ENCODE measurements around the gene SOCS6.

SOCS6 gene

GRCh38 chr18:70289351-70290312 is 787 bp downstream of the SOCS6 start:
- DNase-seq (ENCODE audit: low read depth in 2 of 2), result peak in 1 of 2 experiments; percentile 15

GRCh38 chr18:70290482-70291294 is 1.8 kb downstream of the SOCS6 start:
- DNase-seq (ENCODE audit: low read depth in 2 of 2), result no peak

DNA sequence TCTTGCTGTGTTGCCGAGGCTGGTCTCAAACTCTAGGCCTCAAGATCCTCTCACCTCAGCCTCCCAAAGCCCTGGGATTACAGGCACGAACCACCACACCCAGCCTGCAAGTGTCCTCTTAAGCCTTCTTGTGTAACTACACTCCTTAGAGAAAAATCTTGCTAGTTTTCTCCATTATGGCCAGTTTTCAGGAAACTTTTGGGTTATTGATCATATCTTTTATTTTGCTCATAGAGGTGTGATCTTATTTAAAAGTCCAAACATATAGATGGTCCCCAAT is 2.4 kb downstream of the SOCS6 start:
- no peak for DNase-seq (ENCODE audit: low read depth in 2 of 2)

DNA sequence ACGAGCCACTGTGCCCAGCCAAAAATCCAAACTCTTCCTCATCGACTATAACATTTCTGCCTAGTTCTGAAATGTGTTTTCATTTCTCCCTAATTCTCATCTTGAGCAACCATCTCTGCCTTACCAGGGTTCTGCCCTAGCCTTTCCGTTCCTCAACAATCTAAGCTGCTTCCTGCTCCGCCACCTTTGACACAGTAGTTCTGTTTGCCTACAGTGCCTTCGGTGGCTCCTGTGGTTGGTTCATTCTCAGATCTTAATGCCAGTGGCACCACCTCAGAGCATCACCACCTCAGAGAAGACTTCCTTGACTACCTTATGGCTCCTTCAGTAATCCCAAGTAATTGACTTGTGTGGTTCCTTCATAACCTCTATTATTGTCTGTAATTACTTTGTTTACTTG is 3.8 kb downstream of the SOCS6 start:
- DNase-seq (ENCODE audit: low read depth in 2 of 2), result no peak

DNA sequence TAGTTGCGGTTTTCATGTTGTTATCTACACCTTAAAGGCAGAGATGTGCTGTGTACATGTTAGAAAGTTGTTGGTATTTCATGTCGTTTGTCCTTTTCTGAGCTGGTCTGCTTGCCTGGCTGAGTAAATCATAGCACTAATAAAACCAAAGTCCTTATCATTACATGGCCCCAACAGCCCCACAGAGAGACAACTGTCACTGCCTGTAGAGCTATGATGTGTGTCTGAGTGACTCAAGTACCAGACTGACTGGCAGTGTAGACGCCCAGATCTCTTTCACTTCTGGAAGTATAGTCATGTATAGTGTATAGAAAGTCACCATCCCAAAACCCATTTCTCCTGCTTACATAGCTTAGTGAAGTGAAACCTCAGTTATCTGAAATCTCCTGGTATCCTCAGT is 4.3 kb downstream of the SOCS6 start:
- DNase-seq (ENCODE audit: low read depth in 2 of 2), result no peak

DNA sequence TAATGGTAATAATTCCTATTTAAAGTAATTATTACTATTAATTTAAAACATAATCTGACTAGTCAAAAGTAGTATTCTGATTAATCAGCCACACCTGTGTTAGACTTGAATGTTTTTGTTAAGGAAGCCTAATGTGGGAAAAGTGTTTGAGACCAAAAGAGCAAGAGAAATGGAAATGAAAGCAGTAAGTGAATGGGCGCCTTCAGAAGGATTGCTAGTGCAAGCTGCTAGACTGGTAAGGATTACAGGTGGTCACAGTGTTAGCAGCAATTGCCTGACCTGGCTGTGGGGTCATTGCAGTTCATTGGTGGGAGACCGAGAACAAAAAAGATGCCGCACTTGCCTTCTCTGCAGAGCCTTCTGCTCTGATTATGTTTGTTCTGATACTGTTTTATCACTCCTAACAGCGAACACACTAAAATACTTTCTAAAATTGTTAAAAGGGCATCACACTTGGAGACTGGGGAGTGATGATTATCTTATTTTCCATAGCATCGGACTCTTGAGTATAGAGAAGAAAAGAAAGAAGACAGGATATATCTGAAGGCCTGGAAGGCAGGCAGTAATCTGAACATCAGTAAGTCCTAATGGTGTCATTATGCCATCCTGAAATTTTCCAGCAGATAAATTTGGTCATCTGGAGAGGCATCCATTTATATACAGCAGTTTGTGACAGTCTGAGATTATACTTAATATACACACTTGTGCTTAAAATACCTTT is 5.8 kb downstream of the SOCS6 start:
- no peak for DNase-seq (ENCODE audit: low read depth in 2 of 2)

DNA sequence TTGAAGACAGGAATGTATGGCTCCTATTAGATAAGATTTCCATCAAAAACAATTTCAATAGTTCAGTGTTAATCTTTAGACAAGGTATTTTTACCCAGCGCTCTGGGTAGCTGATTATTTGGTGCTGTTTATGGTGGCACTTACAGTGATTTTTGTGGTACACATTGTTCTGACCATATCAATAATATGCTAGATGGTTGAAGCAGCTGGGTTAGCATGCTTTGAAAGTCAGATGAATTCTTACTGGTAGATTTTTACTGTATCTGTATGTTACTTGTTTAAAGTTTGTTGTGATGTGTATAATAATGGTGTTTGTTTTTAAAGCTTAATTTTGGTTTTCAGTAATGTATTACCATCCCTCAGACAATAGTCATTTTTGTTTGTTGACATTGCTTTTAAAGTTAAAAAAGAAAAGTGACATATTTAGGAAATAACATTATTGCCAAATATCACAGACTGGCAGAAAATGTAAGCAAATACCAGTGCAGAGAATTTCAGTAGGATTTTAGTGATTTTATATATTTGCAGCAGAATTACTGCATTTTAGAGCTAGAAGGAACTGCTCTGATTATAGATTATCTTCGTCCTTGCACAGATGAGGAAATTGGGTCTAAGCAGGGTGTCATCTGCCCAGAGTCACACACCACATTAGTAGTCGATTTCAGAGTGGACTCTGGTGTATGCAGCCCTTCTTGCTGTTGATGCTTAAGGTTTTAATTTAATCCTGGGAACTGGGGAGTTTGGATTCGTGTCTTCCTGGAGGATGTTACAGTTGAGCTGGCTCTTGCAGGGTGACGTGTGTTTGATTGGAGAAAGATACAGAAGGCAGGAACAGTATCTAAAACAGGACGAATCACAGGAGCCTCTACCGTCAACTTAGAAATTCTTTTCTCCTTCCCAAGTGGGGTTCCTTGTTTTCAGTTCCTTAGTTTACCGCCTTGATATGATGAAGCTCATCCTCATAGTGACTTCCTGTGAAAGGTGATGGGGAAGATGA is 6.6 kb downstream of the SOCS6 start:
- DNase-seq (ENCODE audit: low read depth in 2 of 2), result no peak

GRCh38 chr18:70296289-70296688 is 7.4 kb downstream of the SOCS6 start:
- DNase-seq (ENCODE audit: low read depth in 2 of 2), result no peak

DNA sequence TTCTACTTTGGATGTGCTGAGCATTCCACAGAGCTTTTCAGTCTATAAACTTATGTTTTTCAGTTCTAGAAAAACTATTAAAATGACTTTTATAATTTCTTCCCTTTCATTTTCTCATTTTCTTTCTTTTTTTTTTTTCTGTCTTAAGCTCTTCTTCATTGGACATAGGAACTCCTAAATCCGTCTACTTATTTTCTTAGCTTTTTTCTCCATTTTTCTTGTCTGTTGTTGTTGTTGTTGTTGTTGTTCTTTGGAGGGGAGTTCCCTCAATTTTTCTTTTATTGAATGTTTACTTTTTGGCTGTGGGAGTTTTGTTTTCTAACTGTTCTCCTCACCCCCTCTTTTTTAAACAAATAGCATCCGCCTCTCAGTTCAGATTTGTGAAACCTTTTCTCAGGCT is 7.9 kb downstream of the SOCS6 start:
- no peak for DNase-seq (ENCODE audit: low read depth in 2 of 2)

DNA sequence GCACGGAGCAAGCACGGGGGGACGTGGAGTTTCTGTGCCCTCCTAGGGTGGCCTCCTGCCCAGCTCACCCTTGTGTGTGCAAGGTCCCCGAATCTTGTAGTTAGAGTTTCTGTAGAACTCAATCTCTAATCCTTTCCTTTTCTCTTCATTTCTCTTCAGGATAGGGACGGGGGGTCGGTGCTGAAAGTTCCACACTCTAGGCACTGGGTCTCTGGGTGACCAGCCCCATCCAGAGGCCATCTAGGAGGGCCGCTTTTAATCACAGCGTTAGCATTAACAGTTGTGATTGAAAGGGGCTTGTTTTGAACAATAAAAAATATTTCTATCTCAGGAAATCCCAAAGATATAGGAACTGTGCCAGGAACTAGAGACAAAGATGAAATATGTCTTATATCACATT is 10.5 kb downstream of the SOCS6 start:
- DNase-seq (ENCODE audit: low read depth in 2 of 2), result no peak

GRCh38 chr18:70301667-70302066 is 12.8 kb downstream of the SOCS6 start:
- no peak for DNase-seq (ENCODE audit: low read depth in 2 of 2)

- DNase-seq (ENCODE audit: low read depth in 2 of 2), result no peak
These were observed 19.9 kb downstream of the SOCS6 start for GRCh38 chr18:70308555-70309294.

DNA sequence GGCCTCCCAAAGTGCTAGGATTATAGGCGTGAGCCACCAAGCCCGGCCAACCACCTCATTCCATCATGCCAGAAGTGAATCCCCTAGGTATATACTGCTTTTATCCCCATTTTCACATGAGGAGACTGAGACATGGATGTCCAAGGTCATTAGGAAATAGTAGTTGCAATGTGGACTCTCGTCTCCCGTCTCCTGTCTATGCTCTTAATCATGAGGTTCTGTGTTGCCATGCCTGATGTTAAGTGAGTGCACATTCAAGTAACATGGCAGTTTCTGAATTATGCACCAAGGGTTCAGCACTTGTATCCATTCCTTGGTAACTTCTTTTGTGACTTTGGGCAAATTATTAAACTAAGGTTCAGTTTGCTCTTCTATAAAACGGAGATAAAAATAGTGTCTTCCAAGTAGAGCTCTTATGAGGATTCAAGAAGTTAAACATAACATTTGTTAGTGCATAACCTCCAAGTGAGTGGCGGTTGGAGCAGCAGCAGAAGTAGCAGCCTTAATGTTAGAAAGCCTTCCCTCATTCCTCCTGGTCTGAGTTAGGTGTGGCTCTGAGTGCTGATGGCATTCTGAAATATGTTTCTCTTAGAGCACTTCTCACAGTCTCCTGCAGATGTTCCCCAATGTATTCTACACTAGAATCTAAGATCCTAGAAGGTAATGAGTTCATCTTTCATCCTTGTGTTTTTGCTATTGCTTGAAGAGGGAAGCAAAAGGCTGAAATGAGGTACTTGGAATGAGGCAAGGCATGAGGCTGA is 21.9 kb downstream of the SOCS6 start:
- no peak for DNase-seq (ENCODE audit: low read depth in 2 of 2)

DNA sequence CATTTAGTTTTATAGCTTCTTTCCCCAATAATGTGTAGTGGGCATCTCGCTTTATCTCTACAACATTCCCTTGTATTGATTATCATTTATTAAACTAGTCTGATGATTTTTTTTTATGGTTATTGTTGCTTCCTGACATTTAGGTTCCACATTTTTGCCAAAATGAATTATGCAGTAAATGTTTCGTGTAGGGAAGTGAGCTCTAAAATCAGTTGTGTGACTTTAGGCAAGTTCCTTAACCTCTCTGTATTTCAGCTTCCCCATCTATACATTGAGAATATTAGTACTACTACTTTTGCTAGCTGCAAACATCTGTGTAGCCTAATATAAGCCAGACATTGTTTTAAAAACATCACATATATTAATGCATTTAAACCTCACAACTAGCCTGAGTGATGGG is 22.9 kb downstream of the SOCS6 start:
- DNase-seq (ENCODE audit: low read depth in 2 of 2), result no peak

- no peak for DNase-seq (ENCODE audit: low read depth in 2 of 2)
These were observed 24.8 kb downstream of the SOCS6 start for GRCh38 chr18:70313640-70314039.

GRCh38 chr18:70314151-70314782 is 25.4 kb downstream of the SOCS6 start:
- DNase-seq (ENCODE audit: low read depth in 2 of 2), result no peak

DNA sequence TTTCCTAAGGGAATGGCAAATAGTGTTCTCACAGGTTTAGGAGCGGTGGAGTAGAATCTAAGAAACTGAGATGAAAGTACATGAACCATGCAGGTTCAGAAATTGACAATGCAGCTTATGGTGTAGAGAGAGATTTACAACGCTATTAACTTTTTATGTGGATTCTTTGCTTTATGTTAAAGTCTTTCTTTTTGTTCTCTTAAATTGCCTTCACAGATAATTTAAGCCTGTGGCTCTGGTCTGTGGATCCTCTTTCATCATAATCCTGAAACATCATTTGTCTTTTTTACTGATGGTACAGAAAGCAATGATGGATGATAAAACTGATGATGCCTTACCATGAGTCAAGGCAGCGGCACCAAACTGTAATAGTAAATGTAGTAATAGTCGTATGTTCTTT is 30.3 kb downstream of the SOCS6 start:
- no peak for DNase-seq (ENCODE audit: low read depth in 2 of 2)

- no peak for DNase-seq (ENCODE audit: low read depth in 2 of 2)
These were observed 32.8 kb downstream of the SOCS6 start for GRCh38 chr18:70321616-70322015.

DNA sequence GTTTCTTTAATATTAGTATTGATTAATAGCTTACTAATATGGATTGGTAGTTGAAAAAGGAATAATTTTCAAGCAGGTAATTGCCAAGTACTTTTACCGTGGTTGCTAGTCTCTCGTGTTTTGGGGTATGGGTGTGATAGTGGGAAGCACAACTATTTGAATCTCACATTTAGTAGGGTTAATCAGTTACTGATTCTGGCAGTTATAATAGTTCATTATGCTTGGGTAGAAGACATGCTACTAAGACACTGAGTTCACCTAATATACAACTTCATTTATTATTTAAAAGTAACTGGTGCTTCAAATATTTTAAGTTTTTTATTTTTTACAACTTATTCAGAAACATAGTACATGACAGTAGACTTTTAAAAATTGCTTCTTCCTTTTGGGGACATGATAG is 33.5 kb downstream of the SOCS6 start:
- no peak for DNase-seq (ENCODE audit: low read depth in 2 of 2)

Data from stimulated activated CD4-positive, alpha-beta T cell treated with anti-CD3 and anti-CD28 coated beads, Interleukin-12 subunit alpha, Interleukin-12 subunit beta, amount 100 ng/mL, for 24 hours (primary cell).